Measurements from ENCODE around the gene PYCR2. TPM values are rescaled to one million over a fixed set of nuclear protein-coding genes. Genes with fewer than 3 reads are reported as not detected.
A peak's percentile ranks its signal among the peaks of the same experiment; 100 is the strongest.
"Not testable (repeated sequence)": the region's sequence is repeated elsewhere in the genome, so short reads cannot be mapped to it uniquely, and the experiment has no call there.

The PYCR2 gene
- total RNA-seq, 1 donor from 2014 or later: 44.5 TPM

DNA sequence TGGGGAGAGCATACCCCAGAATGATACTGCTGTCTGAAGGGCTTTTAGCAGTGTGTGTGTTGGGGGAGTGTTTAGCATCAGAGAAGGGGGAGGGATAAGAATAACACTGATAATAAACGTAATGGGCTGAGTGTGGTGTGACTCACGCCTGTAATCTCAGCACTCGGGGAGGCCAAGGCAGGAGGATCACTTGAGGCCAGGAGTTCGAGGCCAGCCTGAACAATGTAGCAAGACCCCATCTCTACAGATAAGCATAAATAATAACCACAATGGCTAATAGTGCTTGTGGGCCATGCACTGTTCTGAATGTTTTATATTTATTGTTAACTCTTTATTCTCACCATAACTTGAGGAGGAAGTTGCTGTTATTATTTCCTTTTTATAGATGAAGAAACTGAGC lies 19.5 kb upstream of the PYCR2 start:
- TF ChIP-seq, protein P1, sequence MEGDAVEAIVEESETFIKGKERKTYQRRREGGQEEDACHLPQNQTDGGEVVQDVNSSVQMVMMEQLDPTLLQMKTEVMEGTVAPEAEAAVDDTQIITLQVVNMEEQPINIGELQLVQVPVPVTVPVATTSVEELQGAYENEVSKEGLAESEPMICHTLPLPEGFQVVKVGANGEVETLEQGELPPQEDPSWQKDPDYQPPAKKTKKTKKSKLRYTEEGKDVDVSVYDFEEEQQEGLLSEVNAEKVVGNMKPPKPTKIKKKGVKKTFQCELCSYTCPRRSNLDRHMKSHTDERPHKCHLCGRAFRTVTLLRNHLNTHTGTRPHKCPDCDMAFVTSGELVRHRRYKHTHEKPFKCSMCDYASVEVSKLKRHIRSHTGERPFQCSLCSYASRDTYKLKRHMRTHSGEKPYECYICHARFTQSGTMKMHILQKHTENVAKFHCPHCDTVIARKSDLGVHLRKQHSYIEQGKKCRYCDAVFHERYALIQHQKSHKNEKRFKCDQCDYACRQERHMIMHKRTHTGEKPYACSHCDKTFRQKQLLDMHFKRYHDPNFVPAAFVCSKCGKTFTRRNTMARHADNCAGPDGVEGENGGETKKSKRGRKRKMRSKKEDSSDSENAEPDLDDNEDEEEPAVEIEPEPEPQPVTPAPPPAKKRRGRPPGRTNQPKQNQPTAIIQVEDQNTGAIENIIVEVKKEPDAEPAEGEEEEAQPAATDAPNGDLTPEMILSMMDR (IDR thresholded peaks at IDR 0.05; ENCODE audit: unreplicated experiment): no peak
- no peak for DNase-seq (ENCODE audit: low spot score)
- Mint-ChIP-seq H3K36me3 (ENCODE audit: low read depth, unreplicated experiment) (no peaks in the 10 kb centered on the region), H3K4me1 (ENCODE audit: unreplicated experiment) (peaks cover 6% of the 10 kb centered on the region), H3K27ac (ENCODE audit: unreplicated experiment) (no peak overlapping the region), H3K4me3 (ENCODE audit: unreplicated experiment) (no peak overlapping the region), H3K9me3 (ENCODE audit: unreplicated experiment) (no peaks in the 10 kb centered on the region), H3K27me3 (ENCODE audit: unreplicated experiment) (peaks cover 5% of the 10 kb centered on the region)

DNA sequence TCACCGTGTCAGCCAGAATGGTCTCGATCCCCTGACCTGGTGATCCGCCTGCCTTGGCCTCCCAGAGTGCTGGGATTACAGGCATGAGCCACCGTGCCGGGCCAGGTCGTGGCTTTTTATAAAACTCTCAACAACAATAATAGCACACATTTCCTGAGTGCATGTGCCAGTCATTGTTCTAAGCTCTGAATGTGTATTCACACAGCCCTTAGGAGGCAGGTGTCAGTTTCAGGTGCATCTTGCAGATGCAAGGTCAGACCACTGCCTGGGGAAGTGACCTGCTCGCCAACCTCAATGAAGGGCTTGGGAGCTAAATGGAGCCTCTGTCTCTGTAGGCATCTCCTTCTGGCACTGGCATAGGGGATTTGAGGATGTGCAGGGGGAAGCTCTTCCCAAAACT lies 18.5 kb upstream of the PYCR2 start:
- Mint-ChIP-seq H3K27ac (ENCODE audit: unreplicated experiment) (no peak overlapping the region), H3K27me3 (ENCODE audit: unreplicated experiment) (peaks cover 5% of the 10 kb centered on the region), H3K4me3 (ENCODE audit: unreplicated experiment) (no peak overlapping the region), H3K36me3 (ENCODE audit: low read depth, unreplicated experiment) (no peaks in the 10 kb centered on the region), H3K9me3 (ENCODE audit: unreplicated experiment) (no peaks in the 10 kb centered on the region), H3K4me1 (ENCODE audit: unreplicated experiment) (peaks cover 6% of the 10 kb centered on the region)
- DNase-seq (ENCODE audit: low spot score): no peak
- TF ChIP-seq, protein P1 (IDR thresholded peaks at IDR 0.05; ENCODE audit: unreplicated experiment): no peak

DNA sequence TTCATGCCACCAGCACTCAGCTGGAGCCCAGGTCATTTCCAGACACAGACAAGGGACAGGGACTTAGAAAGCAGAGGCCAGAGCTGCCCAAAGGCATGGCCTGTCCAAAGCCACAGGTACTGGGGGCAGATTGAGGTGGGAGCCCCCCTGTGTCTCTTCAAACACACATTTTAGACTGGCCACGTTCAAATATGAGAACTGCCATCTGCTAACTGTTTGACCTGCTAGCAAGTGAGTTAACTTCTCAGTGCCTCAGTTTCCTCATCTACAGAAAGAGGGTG lies 17.8 kb upstream of the PYCR2 start:
- H3K4me3 Mint-ChIP-seq (ENCODE audit: unreplicated experiment): no peak overlapping the region
- H3K27ac Mint-ChIP-seq (ENCODE audit: unreplicated experiment): peak overlapping the region; percentile 18
- H3K9me3 Mint-ChIP-seq (ENCODE audit: unreplicated experiment): no peaks in the 10 kb centered on the region
- no peaks in the 10 kb centered on the region for H3K36me3 Mint-ChIP-seq (ENCODE audit: low read depth, unreplicated experiment)
- H3K4me1 Mint-ChIP-seq (ENCODE audit: unreplicated experiment): peaks cover 6% of the 10 kb centered on the region
- H3K27me3 Mint-ChIP-seq (ENCODE audit: unreplicated experiment): peaks cover 5% of the 10 kb centered on the region
- TF ChIP-seq, protein P1 (IDR thresholded peaks at IDR 0.05; ENCODE audit: unreplicated experiment): no peak
- DNase-seq (ENCODE audit: low spot score): no peak

DNA sequence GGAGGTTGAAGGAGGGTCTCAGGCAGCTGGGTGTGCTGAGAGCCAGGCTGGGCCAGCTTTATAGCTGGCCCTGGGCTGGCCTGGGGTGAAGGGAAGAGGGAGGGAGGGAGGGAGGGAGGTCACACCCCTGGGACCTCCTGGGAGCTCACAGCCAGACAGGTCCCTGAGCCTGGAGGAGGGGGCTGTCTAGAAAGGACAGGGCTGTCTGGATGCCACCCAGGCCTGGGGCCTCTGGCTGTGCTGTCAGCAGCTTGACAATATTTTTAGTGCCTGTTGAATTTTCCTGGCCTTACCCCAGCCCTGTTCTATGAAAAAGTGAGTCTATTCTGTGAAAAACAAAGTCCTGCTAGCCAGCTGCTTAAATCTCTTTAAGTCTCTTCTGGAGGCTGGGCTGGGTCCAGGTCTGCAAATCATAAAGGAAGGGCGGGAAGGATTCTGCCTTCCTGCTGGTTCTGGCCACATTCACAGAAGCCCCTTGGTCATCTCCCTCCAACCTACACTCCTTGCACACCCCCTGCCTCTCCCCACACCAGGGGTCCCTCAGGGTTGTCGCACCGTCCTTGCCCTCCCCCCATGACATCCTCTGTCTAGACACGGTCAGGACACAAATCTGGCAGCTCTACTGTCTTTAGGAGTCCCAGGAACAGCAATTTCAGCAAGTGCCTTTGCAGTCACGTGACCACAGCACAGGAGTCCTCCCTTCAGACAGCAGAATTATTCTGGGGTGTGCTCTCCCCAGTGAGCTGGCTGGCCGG lies 17.3 kb upstream of the PYCR2 start, which contains the start of gene LEFTY2:
LEFTY2 (minus strand) TSS at position 34 of the 755 bp plus-strand sequence. CDS start 80 bp downstream, outside the sequence.
- no peaks in the 10 kb centered on the region for H3K9me3 Mint-ChIP-seq (ENCODE audit: unreplicated experiment)
- H3K27ac Mint-ChIP-seq (ENCODE audit: unreplicated experiment): peak within 1 kb of the TSS; percentile 18
- TF ChIP-seq, protein P1 (IDR thresholded peaks at IDR 0.05; ENCODE audit: unreplicated experiment): no peak
- no peaks in the 10 kb centered on the region for H3K36me3 Mint-ChIP-seq (ENCODE audit: low read depth, unreplicated experiment)
- no peak within 1 kb of the TSS for H3K4me3 Mint-ChIP-seq (ENCODE audit: unreplicated experiment)
- peaks cover 6% of the 10 kb centered on the region for H3K4me1 Mint-ChIP-seq (ENCODE audit: unreplicated experiment)
- peaks cover 5% of the 10 kb centered on the region for H3K27me3 Mint-ChIP-seq (ENCODE audit: unreplicated experiment)
- no peak for DNase-seq (ENCODE audit: low spot score)

DNA sequence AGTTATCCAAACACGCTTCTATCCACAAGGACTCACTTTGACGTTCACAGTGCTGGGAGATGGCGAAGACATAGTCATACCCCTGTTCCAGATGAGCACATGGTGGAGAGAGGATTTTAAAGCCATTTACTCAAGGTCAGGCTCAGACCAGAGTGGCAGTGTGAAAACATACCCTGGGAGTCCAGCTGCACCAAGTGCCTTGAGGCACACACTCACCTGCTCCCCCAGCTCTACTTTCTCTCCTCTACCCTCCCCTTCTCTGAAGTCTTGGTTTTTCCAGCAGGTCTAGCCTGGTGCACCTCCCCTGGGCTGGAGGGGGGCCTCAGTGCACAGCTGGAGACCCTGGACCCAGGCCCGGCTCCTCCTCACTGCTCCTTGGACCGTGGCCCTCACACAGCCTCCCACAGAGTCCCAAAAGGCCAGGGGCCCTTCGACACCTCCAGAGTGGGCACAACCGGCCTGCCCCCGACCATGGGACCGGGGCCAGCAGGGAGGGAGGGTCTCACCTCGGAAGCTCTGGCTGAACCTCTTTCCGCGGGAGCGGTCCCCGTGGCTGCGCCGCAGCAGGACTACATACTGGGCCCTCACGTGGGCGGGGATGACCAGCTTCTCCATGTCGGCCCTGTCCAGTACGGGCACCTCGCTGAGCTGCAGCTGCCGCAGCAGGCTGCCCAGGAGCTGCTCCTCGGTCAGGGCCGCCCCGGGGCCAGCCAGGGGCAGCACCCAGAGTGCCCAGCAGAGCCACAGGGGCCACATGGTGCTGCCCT lies 16.5 kb upstream of the PYCR2 start:
- no peak for DNase-seq (ENCODE audit: low spot score)
- H3K4me1 Mint-ChIP-seq (ENCODE audit: unreplicated experiment): peaks cover 2% of the 10 kb centered on the region
- no peaks in the 10 kb centered on the region for H3K9me3 Mint-ChIP-seq (ENCODE audit: unreplicated experiment)
- no peak overlapping the region for H3K4me3 Mint-ChIP-seq (ENCODE audit: unreplicated experiment)
- H3K27me3 Mint-ChIP-seq (ENCODE audit: unreplicated experiment): peaks cover 5% of the 10 kb centered on the region
- no peak overlapping the region for H3K27ac Mint-ChIP-seq (ENCODE audit: unreplicated experiment)
- no peaks in the 10 kb centered on the region for H3K36me3 Mint-ChIP-seq (ENCODE audit: low read depth, unreplicated experiment)
- TF ChIP-seq, protein P1 (IDR thresholded peaks at IDR 0.05; ENCODE audit: unreplicated experiment): no peak

DNA sequence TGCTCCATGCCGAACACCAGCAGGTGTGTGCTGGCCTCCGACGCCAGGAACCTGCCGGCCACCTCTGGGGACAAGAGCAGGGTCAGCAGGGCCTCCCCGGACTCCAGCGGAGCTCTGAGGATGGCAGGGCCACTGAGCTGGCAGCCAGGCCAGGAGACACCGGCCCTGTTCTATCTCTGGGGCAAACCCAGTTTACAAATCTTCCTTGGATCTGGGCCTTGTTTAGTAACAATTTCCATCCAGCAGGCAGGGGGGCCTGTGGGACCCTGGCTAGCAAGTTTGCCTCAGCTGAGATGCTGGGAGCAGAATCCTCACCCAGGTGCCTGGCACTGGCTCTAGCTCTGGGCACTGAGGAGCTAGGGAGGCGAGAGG lies 15.9 kb upstream of the PYCR2 start:
- H3K4me1 Mint-ChIP-seq (ENCODE audit: unreplicated experiment); DNase-seq (ENCODE audit: low spot score); H3K4me3 Mint-ChIP-seq (ENCODE audit: unreplicated experiment); H3K27ac Mint-ChIP-seq (ENCODE audit: unreplicated experiment); H3K27me3 Mint-ChIP-seq (ENCODE audit: unreplicated experiment); H3K36me3 Mint-ChIP-seq (ENCODE audit: low read depth, unreplicated experiment); H3K9me3 Mint-ChIP-seq (ENCODE audit: unreplicated experiment): not testable (repeated sequence)

DNA sequence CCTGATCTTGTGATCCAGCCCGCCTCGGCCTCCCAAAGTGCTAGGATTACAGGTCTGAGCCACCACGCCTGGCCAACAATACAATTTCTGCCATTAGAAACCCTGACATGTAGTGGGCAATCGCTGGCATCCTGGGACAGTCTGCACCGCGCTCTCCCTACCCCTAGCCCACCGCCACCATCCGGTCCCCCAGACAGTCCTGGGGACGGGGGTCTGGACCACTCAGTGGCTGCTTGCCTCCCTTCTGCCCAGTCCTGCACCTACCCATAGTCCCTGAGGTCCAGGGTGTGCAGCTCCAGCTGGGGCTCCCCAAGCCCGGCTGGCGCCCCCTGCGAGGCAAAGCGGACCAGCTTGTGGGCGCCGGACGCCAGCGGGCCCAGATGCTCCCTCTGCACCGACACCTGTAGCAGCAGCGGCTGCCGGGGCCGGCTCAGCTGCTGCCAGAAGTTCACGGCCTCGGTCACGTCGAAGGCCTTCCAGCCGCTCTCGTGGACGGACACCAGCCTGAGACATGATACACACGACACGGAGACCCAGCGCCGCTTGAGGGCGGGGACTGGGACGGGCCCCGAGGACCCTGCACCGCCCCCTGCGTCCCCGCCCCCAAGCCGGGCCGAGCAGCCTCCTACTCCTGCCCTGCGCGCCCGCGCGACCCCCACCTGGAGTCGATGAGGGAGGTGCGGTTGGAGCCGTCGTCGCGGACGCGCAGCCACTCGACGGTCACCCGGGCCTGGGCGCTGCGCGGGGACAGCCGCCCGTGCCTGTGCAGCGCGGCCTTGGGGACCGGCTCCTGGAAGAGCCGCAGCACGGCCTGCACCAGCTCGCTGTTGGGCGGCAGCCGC lies 15.3 kb upstream of the PYCR2 start:
- H3K9me3 Mint-ChIP-seq (ENCODE audit: unreplicated experiment); H3K27me3 Mint-ChIP-seq (ENCODE audit: unreplicated experiment); H3K4me1 Mint-ChIP-seq (ENCODE audit: unreplicated experiment); H3K4me3 Mint-ChIP-seq (ENCODE audit: unreplicated experiment); H3K36me3 Mint-ChIP-seq (ENCODE audit: low read depth, unreplicated experiment); H3K27ac Mint-ChIP-seq (ENCODE audit: unreplicated experiment): not testable (repeated sequence)
- DNase-seq (ENCODE audit: low spot score): peak; percentile 22

All from endothelial cell (in vitro differentiated cells).